ENCODE data around the gene LARP1.

The LARP1 gene

GRCh38 chr5:154721481-154722058, 33.6 kb upstream of the LARP1 start:
- Histone ChIP-seq H3K9me2 (replicated peaks; ENCODE audit: insufficient read depth, low read length) (no peaks in the 10 kb centered on the region), H3K9ac (ENCODE audit: low read length) (no peak overlapping the region), H2AFZ (ENCODE audit: low read depth, low read length, severe bottlenecking) (no peak overlapping the region), H3K4me3 (ENCODE audit: insufficient read depth, low read length, poor library complexity, severe bottlenecking) (no peak overlapping the region), H3K27ac (ENCODE audit: low read depth, low read length) (no peak overlapping the region), H4K20me1 (ENCODE audit: low read depth, low read length) (no peaks in the 10 kb centered on the region), H3K9me3 (ENCODE audit: insufficient read depth, low read length) (no peaks in the 10 kb centered on the region), H3K36me3 (ENCODE audit: low read length) (no peaks in the 10 kb centered on the region), H3F3A (ENCODE audit: insufficient read depth) (no peaks in the 10 kb centered on the region), H3K4me2 (ENCODE audit: low read depth, low read length, poor library complexity, severe bottlenecking) (no peak overlapping the region), H3K27me3 (ENCODE audit: low read length) (no peaks in the 10 kb centered on the region), H3K79me2 (ENCODE audit: insufficient read depth, low read length) (no peaks in the 10 kb centered on the region)
- no peak for TF ChIP-seq CTCF (IDR thresholded peaks at IDR 0.05; ENCODE audit: insufficient read depth, low read length, poor library complexity, severe bottlenecking)
- no peak for TF ChIP-seq EZH2phosphoT487 (conservative IDR thresholded peaks at IDR 0.05; ENCODE audit: low read length)

- Histone ChIP-seq H3K9me2 (replicated peaks; ENCODE audit: insufficient read depth, low read length) (no peaks in the 10 kb centered on the region), H3K4me3 (ENCODE audit: insufficient read depth, low read length, poor library complexity, severe bottlenecking) (no peak overlapping the region), H3K9me3 (ENCODE audit: insufficient read depth, low read length) (no peaks in the 10 kb centered on the region), H3F3A (ENCODE audit: insufficient read depth) (no peaks in the 10 kb centered on the region), H3K36me3 (ENCODE audit: low read length) (no peaks in the 10 kb centered on the region), H3K4me2 (ENCODE audit: low read depth, low read length, poor library complexity, severe bottlenecking) (no peak overlapping the region), H2AFZ (ENCODE audit: low read depth, low read length, severe bottlenecking) (no peak overlapping the region), H4K20me1 (ENCODE audit: low read depth, low read length) (no peaks in the 10 kb centered on the region), H3K27me3 (ENCODE audit: low read length) (no peaks in the 10 kb centered on the region), H3K79me2 (ENCODE audit: insufficient read depth, low read length) (no peaks in the 10 kb centered on the region), H3K27ac (ENCODE audit: low read depth, low read length) (no peak overlapping the region), H3K9ac (ENCODE audit: low read length) (no peak overlapping the region)
- no peak for TF ChIP-seq EZH2phosphoT487 (conservative IDR thresholded peaks at IDR 0.05; ENCODE audit: low read length)
- no peak for TF ChIP-seq CTCF (IDR thresholded peaks at IDR 0.05; ENCODE audit: insufficient read depth, low read length, poor library complexity, severe bottlenecking)
Measured at GRCh38 chr5:154722097-154722496, 33.1 kb upstream of the LARP1 start.

GRCh38 chr5:154722936-154723335, 32.2 kb upstream of the LARP1 start:
- Histone ChIP-seq H3K36me3 (ENCODE audit: low read length) (no peaks in the 10 kb centered on the region), H3K79me2 (ENCODE audit: insufficient read depth, low read length) (no peaks in the 10 kb centered on the region)
- TF ChIP-seq CTCF (IDR thresholded peaks at IDR 0.05; ENCODE audit: insufficient read depth, low read length, poor library complexity, severe bottlenecking): no peak
- TF ChIP-seq EZH2phosphoT487 (conservative IDR thresholded peaks at IDR 0.05; ENCODE audit: low read length): no peak

More at GRCh38 chr5:154722936-154723335, 32.2 kb upstream of the LARP1 start:
- no peaks in the 10 kb centered on the region for H3K9me2 ChIP-seq (replicated peaks; ENCODE audit: insufficient read depth, low read length)
- H3K4me2 ChIP-seq (ENCODE audit: low read depth, low read length, poor library complexity, severe bottlenecking): no peak overlapping the region
- no peaks in the 10 kb centered on the region for H3F3A ChIP-seq (ENCODE audit: insufficient read depth)
- no peaks in the 10 kb centered on the region for H3K9me3 ChIP-seq (ENCODE audit: insufficient read depth, low read length)
- H3K27me3 ChIP-seq (ENCODE audit: low read length): no peaks in the 10 kb centered on the region
- no peak overlapping the region for H3K4me3 ChIP-seq (ENCODE audit: insufficient read depth, low read length, poor library complexity, severe bottlenecking)
- H2AFZ ChIP-seq (ENCODE audit: low read depth, low read length, severe bottlenecking): no peak overlapping the region
- H3K27ac ChIP-seq (ENCODE audit: low read depth, low read length): no peak overlapping the region
- no peaks in the 10 kb centered on the region for H4K20me1 ChIP-seq (ENCODE audit: low read depth, low read length)
- H3K9ac ChIP-seq (ENCODE audit: low read length): no peak overlapping the region
